Naive thymus-derived CD4-positive, alpha-beta T cell (primary cell): ENCODE results near the gene OSBP2. TPM values are rescaled to one million over a fixed set of nuclear protein-coding genes. Genes with fewer than 3 reads are reported as not detected.

Experiments
- ATAC-seq: fragments of 150-1000 bp; cut with Tn5 transposase; 2 replicates; pipeline ENCODE4 v1.10.0; 2021; ENCODE audit warnings: mild to moderate bottlenecking, moderate library complexity
- CTCF ChIA-PET: fragments of 350-600 bp; sonication (Branson Sonifier 250); formaldehyde crosslinking; loops from one replicate; lab custom pipeline; 2021; ENCODE audit warnings: antibody characterized with exemption; lab: Charles Lee
- POLR2A ChIA-PET: fragments of 350-600 bp; sonication (Branson Sonifier 250); formaldehyde crosslinking; loops from one replicate; lab custom pipeline; 2021; ENCODE audit warnings: antibody characterized with exemption, inconsistent platforms; lab: Charles Lee
- DNase-seq, 9 donors: peaks; one replicate each; pipeline versions ENCODE4 v3.0.0 to v3.0.0-alpha.2; 2020 to 2022; ENCODE audit warnings: mixed read lengths in 1 of 9
- H3K27ac ChIP-seq: one replicate; pipeline ENCODE4 v1.7.0; 2013; ENCODE audit warnings: mild to moderate bottlenecking, low read depth, low read length, moderate library complexity
- H3K27me3 ChIP-seq, 2 donors: one replicate each; pipeline ENCODE4 v1.7.0; 2013; ENCODE audit warnings: low read length in 2 of 2, mild to moderate bottlenecking in 2 of 2, moderate library complexity in 2 of 2; ENCODE audit not compliant: control insufficient read depth in 2 of 2, insufficient read depth in 2 of 2
- H3K36me3 ChIP-seq, 3 experiments: 1 replicate in 2 of 3; 2 replicates in 1 of 3; pipeline ENCODE4 v1.7.0; 2013; ENCODE audit warnings: low read length in 3 of 3, mild to moderate bottlenecking in 3 of 3, moderate library complexity in 1 of 3; ENCODE audit not compliant: insufficient read depth in 3 of 3, control insufficient read depth in 2 of 3
- H3K4me1 ChIP-seq, 2 donors: one replicate each; pipeline ENCODE4 v1.7.0; 2013; ENCODE audit warnings: low read length in 2 of 2, mild to moderate bottlenecking in 2 of 2, moderate library complexity in 1 of 2; ENCODE audit not compliant: control insufficient read depth in 2 of 2, insufficient read depth in 2 of 2
- H3K4me3 ChIP-seq: 2 replicates; pipeline ENCODE4 v1.7.0; 2013; ENCODE audit warnings: mild to moderate bottlenecking, low read length
- H3K9me3 ChIP-seq, 3 experiments: 1 replicate in 2 of 3; 2 replicates in 1 of 3; pipeline ENCODE4 v1.7.0; 2013; ENCODE audit warnings: low read length in 3 of 3; ENCODE audit not compliant: control insufficient read depth in 2 of 3
- H3K27ac Mint-ChIP-seq, 9 donors: one replicate each; pipeline ENCODE4 v1.8.0; 2020 to 2022; ENCODE audit warnings: mixed read lengths in 9 of 9, mild to moderate bottlenecking in 8 of 9, moderate library complexity in 5 of 9, inconsistent platforms in 2 of 9
- H3K27me3 Mint-ChIP-seq, 5 donors: one replicate each; pipeline ENCODE4 v1.8.0; 2021 to 2022; ENCODE audit warnings: mixed read lengths in 5 of 5, mild to moderate bottlenecking in 1 of 5
- H3K36me3 Mint-ChIP-seq, 5 donors: one replicate each; pipeline ENCODE4 v1.8.0; 2020 to 2022; ENCODE audit warnings: mixed read lengths in 5 of 5, mild to moderate bottlenecking in 3 of 5, inconsistent platforms in 1 of 5
- H3K4me1 Mint-ChIP-seq, 7 donors: one replicate each; pipeline ENCODE4 v1.8.0; 2020 to 2022; ENCODE audit warnings: mixed read lengths in 7 of 7, mild to moderate bottlenecking in 3 of 7, inconsistent platforms in 1 of 7
- H3K4me3 Mint-ChIP-seq, 10 donors: one replicate each; pipeline ENCODE4 v1.8.0; 2020 to 2022; ENCODE audit warnings: mild to moderate bottlenecking in 10 of 10, mixed read lengths in 10 of 10, moderate library complexity in 6 of 10, inconsistent platforms in 2 of 10
- H3K9me3 Mint-ChIP-seq, 11 donors: one replicate each; pipeline ENCODE4 v1.8.0; 2020 to 2022; ENCODE audit warnings: mixed read lengths in 11 of 11, mild to moderate bottlenecking in 4 of 11, inconsistent platforms in 1 of 11, moderate library complexity in 1 of 11
- intact Hi-C, 2 donors: fragments of 100-400 bp; cut with micrococcal nuclease; formaldehyde crosslinking; loops; one replicate each; pipeline ENCODE4 v1.15.1; 2023
- polyA plus RNA-seq, 2 donors: library from polyadenylated mRNA; unstranded; fragments of 300-500 nt; fragmentation: Illumina TruSeq; gene quantifications; one replicate each; pipeline ENCODE4 v1.2.3, GENCODE V29; 2021
- total RNA-seq, 6 experiments: library from RNA in 5 of 6; stranded (reverse) in 5 of 6; gene quantifications; 1 replicate in 5 of 6; 2 replicates in 1 of 6; pipeline ENCODE4 v1.2.3 and lab custom pipeline; 2021 to 2026

The OSBP2 gene
- total and polyA plus RNA-seq, 7 experiments from 2014 or later, result 0.37 to 2.7 (median 1.8) TPM

DNA sequence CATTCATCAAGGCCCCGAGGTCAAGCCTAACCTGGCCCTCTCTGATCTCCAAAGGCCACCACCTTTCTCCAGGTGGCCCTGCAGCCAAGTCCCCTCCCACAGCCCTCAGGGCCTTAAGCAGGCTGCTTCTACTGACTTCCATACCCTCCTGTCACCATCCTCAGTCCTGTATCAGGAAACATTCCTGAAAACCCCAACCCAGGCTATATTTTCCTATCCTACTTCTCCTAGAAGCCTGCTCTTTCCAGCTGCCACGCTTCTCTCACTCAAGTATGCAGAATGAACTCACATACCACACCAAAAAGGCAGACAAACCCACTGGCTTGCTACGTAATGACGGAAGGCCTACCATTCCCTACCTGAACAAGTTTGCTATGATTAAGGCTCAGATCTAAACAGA, 250.3 kb downstream of the OSBP2 start:
- Histone ChIP-seq H3K4me1 (peaks cover 39 to 68% of the 10 kb centered on the region in 2 donors), H3K27ac (no peak overlapping the region), H3K36me3 (peaks cover 0 to 51% (median 12%) of the 10 kb centered on the region in 3 experiments), H3K4me3 (no peak overlapping the region), H3K27me3 (no peaks in the 10 kb centered on the region), H3K9me3 (no peaks in the 10 kb centered on the region)
- DNase-seq (no peak), ATAC-seq (no peak)
- no peaks in the 10 kb centered on the region for H3K27me3 Mint-ChIP-seq
- H3K4me1 Mint-ChIP-seq, result peaks cover 58 to 72% (median 66%) of the 10 kb centered on the region in 7 donors
- H3K36me3 Mint-ChIP-seq, result peaks cover 17 to 57% (median 42%) of the 10 kb centered on the region in 5 donors
- intact Hi-C loops, result loop anchor here (5.0 kb wide), 3 partner anchors 217 to 807 kb away; partner anchors contain the start of genes DEPDC5 (in 1 of the 2), PRR14L (in 1 of the 2) and RNF185 (in 1 of the 2)
- peak overlapping the region in 3 of 10 donors; percentile 4 to 92 (median 41) for H3K4me3 Mint-ChIP-seq
- peak overlapping the region in 4 of 9 donors; percentile 41 to 77 (median 63) for H3K27ac Mint-ChIP-seq
- POLR2A ChIA-PET, result interaction anchor here (1.1 to 3.0 kb wide), 5 partner anchors 12 to 345 kb away, joined by 4 to 33 read pairs (median 11); partner anchors contain the start of genes MORC2, SMTN and TUG1
- no peaks in the 10 kb centered on the region for H3K9me3 Mint-ChIP-seq
- CTCF ChIA-PET, result interaction anchor here (1.1 to 3.2 kb wide), 4 partner anchors 10 to 268 kb away, joined by 3 to 59 read pairs (median 10); no protein-coding TSS in a partner anchor

DNA sequence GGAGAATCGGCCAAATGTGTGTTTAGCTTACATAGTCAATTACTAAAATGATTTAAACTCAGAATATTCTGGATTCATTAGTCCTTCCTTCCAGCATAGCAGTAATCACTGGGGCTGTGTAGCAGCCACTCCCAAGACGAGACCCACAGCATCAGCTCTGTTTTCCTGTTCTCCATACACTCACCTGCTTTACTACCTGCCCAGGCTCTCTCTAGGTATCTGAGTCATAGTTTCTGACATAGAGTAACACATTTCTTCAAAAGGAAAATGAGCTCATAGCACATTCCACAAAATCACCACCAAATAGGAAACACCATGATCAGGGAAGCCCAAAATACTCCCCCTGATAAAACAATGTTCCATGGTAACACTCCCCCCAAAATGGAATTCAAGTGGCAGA, 251.0 kb downstream of the OSBP2 start:
- no peak overlapping the region for H3K4me3 ChIP-seq
- intact Hi-C loops, result loop anchor here in 1 of 2 donors (5.0 kb wide), 1 partner anchor 287 kb away; no protein-coding TSS in a partner anchor
- Mint-ChIP-seq H3K36me3 (peaks cover 17 to 56% (median 49%) of the 10 kb centered on the region in 5 donors), H3K4me1 (peaks cover 52 to 72% (median 62%) of the 10 kb centered on the region in 7 donors), H3K9me3 (no peaks in the 10 kb centered on the region), H3K4me3 (peak overlapping the region in 6 of 10 donors; percentile 10 to 34 (median 19)), H3K27ac (peak overlapping the region in 8 of 9 donors; percentile 22 to 91 (median 76)), H3K27me3 (no peaks in the 10 kb centered on the region)
- DNase-seq (no peak), ATAC-seq (no peak)
- H3K27ac ChIP-seq, result peak overlapping the region; percentile 35
- POLR2A ChIA-PET, result interaction anchor here (1.1 to 3.0 kb wide), 8 partner anchors 9 to 345 kb away, joined by 3 to 33 read pairs (median 6); partner anchors contain the start of genes MORC2, SMTN and TUG1
- CTCF ChIA-PET, result interaction anchor here (0.6 to 3.2 kb wide), 9 partner anchors 8 to 312 kb away, joined by 3 to 59 read pairs (median 7); partner anchors contain the start of genes MORC2 and TUG1
- H3K27me3 ChIP-seq, result no peaks in the 10 kb centered on the region
- H3K36me3 ChIP-seq, result peaks cover 0 to 55% (median 12%) of the 10 kb centered on the region in 3 experiments
- H3K4me1 ChIP-seq, result peaks cover 33 to 63% of the 10 kb centered on the region in 2 donors
- H3K9me3 ChIP-seq, result no peaks in the 10 kb centered on the region

DNA sequence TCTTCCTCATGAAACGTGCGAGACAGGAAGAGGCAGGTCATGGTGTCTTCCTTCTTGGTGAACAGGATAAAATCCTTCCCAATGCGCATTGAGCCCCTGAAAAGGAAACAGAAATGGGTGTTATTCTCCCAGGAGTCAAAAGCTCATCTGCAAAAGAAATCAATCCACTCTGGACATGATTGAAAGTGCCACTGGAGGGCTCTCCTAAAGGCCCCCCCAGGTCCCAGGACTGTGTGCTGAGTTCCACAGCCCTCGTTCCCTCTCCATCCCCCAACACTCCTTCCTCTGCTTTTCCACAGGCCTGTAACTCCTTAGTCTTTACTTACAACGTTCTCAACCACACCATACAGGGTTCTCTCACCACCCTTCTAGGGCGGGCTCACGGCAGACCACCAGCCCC, 251.7 kb downstream of the OSBP2 start:
- Histone ChIP-seq H3K27ac (no peak overlapping the region), H3K4me3 (no peak overlapping the region), H3K27me3 (no peaks in the 10 kb centered on the region), H3K4me1 (peaks cover 26 to 63% of the 10 kb centered on the region in 2 donors), H3K36me3 (peaks cover 0 to 55% (median 12%) of the 10 kb centered on the region in 3 experiments), H3K9me3 (no peaks in the 10 kb centered on the region)
- peaks cover 17 to 63% (median 47%) of the 10 kb centered on the region in 5 donors for H3K36me3 Mint-ChIP-seq
- H3K27me3 Mint-ChIP-seq, result no peaks in the 10 kb centered on the region
- H3K4me3 Mint-ChIP-seq, result peak overlapping the region in 5 of 10 donors; percentile 7 to 32 (median 11)
- CTCF ChIA-PET, result interaction anchor here (0.6 to 3.2 kb wide), 15 partner anchors 9 to 322 kb away, joined by 3 to 59 read pairs (median 3); partner anchors contain the start of genes MORC2 and TUG1
- POLR2A ChIA-PET, result interaction anchor here (1.2 to 3.0 kb wide), 7 partner anchors 9 to 338 kb away, joined by 3 to 33 read pairs (median 6); partner anchors contain the start of genes MORC2, SMTN and TUG1
- intact Hi-C loops, result loop anchor here in 1 of 2 donors (5.0 kb wide), 1 partner anchor 286 kb away; no protein-coding TSS in a partner anchor
- H3K27ac Mint-ChIP-seq, result peak overlapping the region; percentile 22 to 91 (median 73)
- ATAC-seq (no peak), DNase-seq (no peak)
- H3K4me1 Mint-ChIP-seq, result peaks cover 48 to 72% (median 62%) of the 10 kb centered on the region in 7 donors
- no peaks in the 10 kb centered on the region for H3K9me3 Mint-ChIP-seq

GRCh38 chr22:30947173-30947815, 252.6 kb downstream of the OSBP2 start:
- H3K4me1 ChIP-seq, result peaks cover 17 to 63% of the 10 kb centered on the region in 2 donors
- POLR2A ChIA-PET, result interaction anchor here (1.3 to 3.0 kb wide), 6 partner anchors 8 to 337 kb away, joined by 3 to 33 read pairs (median 8); partner anchors contain the start of genes MORC2, SMTN and TUG1
- intact Hi-C loops, result loop anchor here in 1 of 2 donors (5.0 kb wide), 1 partner anchor 285 kb away; no protein-coding TSS in a partner anchor

GRCh38 chr22:30947816-30948454, 253.3 kb downstream of the OSBP2 start:
- H3K9me3 Mint-ChIP-seq, result no peaks in the 10 kb centered on the region
- peaks cover 0 to 55% (median 7%) of the 10 kb centered on the region in 3 experiments for H3K36me3 ChIP-seq
- H3K9me3 ChIP-seq, result no peaks in the 10 kb centered on the region
- H3K27me3 Mint-ChIP-seq, result no peaks in the 10 kb centered on the region
- DNase-seq, result peak in 7 of 9 donors; percentile 29 to 67 (median 52)
- peak; percentile 72 for ATAC-seq
- ChIA-PET CTCF (interaction anchor here (0.8 to 4.4 kb wide), 5 partner anchors 7 to 282 kb away, joined by 3 to 59 read pairs (median 16); partner anchors contain the start of gene SMTN), POLR2A (interaction anchor here (0.9 to 3.0 kb wide), 6 partner anchors 18 to 313 kb away, joined by 3 to 19 read pairs (median 8); partner anchors contain the start of genes MORC2, SMTN and TUG1)
- no peak overlapping the region for H3K27ac Mint-ChIP-seq
- intact Hi-C loops, result loop anchor here (1.0 to 5.0 kb wide), 7 partner anchors 8 to 284 kb away; no protein-coding TSS in a partner anchor
- peaks cover 52 to 72% (median 65%) of the 10 kb centered on the region in 7 donors for H3K4me1 Mint-ChIP-seq
- peaks cover 17 to 61% (median 44%) of the 10 kb centered on the region in 5 donors for H3K36me3 Mint-ChIP-seq
- H3K27ac ChIP-seq, result peak overlapping the region; percentile 4
- no peak overlapping the region for H3K4me3 ChIP-seq
- no peaks in the 10 kb centered on the region for H3K27me3 ChIP-seq
- H3K4me1 ChIP-seq, result peaks cover 11 to 63% of the 10 kb centered on the region in 2 donors
- H3K4me3 Mint-ChIP-seq, result no peak overlapping the region

More at GRCh38 chr22:30947173-30947815, 252.6 kb downstream of the OSBP2 start:
- Mint-ChIP-seq H3K27me3 (no peaks in the 10 kb centered on the region), H3K36me3 (peaks cover 17 to 57% (median 39%) of the 10 kb centered on the region in 5 donors), H3K4me1 (peaks cover 47 to 72% (median 62%) of the 10 kb centered on the region in 7 donors), H3K4me3 (no peak overlapping the region), H3K9me3 (no peaks in the 10 kb centered on the region), H3K27ac (no peak overlapping the region)
- ATAC-seq (no peak), DNase-seq (no peak)
- Histone ChIP-seq H3K4me3 (no peak overlapping the region), H3K27me3 (no peaks in the 10 kb centered on the region), H3K27ac (no peak overlapping the region), H3K9me3 (no peaks in the 10 kb centered on the region), H3K36me3 (peaks cover 0 to 55% (median 8%) of the 10 kb centered on the region in 3 experiments)
- CTCF ChIA-PET, result interaction anchor here (0.7 to 3.2 kb wide), 11 partner anchors 8 to 313 kb away, joined by 3 to 59 read pairs (median 4); partner anchors contain the start of genes MORC2 and TUG1
